Neural progenitor cell (in vitro differentiated cells): ENCODE results near the gene CHD5. TPM values are rescaled to one million over a fixed set of nuclear protein-coding genes. Genes with fewer than 3 reads are reported as not detected.

Source experiments
- DNase-seq: peaks from one replicate; pipeline ENCODE4 v3.0.0-alpha.2; 2016; ENCODE audit warnings: low spot score
- H2AFZ ChIP-seq: fragments of 200-600 bp; sonication (generic); replicated peaks from 2 replicates; pipeline ENCODE4 v1.6.1; 2016; ENCODE audit warnings: antibody characterized with exemption
- H3F3A ChIP-seq: fragments of 200-600 bp; sonication (generic); 2 replicates; pipeline ENCODE4 v1.6.1; 2016; ENCODE audit warnings: antibody characterized with exemption, low read depth
- H3K27ac ChIP-seq: fragments of 200-600 bp; sonication (generic); 2 replicates; pipeline ENCODE4 v1.5.1; 2016; ENCODE audit warnings: mild to moderate bottlenecking
- H3K27me3 ChIP-seq: fragments of 200-600 bp; sonication (generic); 2 replicates; pipeline ENCODE4 v1.6.1; 2016; ENCODE audit warnings: mild to moderate bottlenecking, moderate library complexity
- H3K36me3 ChIP-seq: fragments of 200-600 bp; sonication (generic); 2 replicates; pipeline ENCODE4 v1.5.1; 2016
- H3K4me1 ChIP-seq: fragments of 200-600 bp; sonication (generic); 2 replicates; pipeline ENCODE4 v1.6.1; 2016; ENCODE audit warnings: mixed run types
- H3K4me2 ChIP-seq: fragments of 200-600 bp; sonication (generic); 2 replicates; pipeline ENCODE4 v1.6.1; 2016
- H3K4me3 ChIP-seq: fragments of 200-600 bp; sonication (generic); 2 replicates; pipeline ENCODE4 v1.5.1; 2016
- H3K79me2 ChIP-seq: fragments of 200-600 bp; sonication (generic); 2 replicates; pipeline ENCODE4 v1.6.1; 2016; ENCODE audit warnings: low read depth
- H3K9ac ChIP-seq: fragments of 200-600 bp; sonication (generic); 2 replicates; pipeline ENCODE4 v1.6.1; 2016
- H3K9me3 ChIP-seq: fragments of 200-600 bp; sonication (generic); 2 replicates; pipeline ENCODE4 v1.5.1; 2016; ENCODE audit warnings: low read depth
- H4K20me1 ChIP-seq: fragments of 200-600 bp; sonication (generic); 2 replicates; pipeline ENCODE4 v1.6.1; 2016; ENCODE audit warnings: low read depth
- H3K27ac Mint-ChIP-seq: 3 replicates; pipeline ENCODE4 v1.8.0; 2021; ENCODE audit warnings: mixed read lengths
- H3K27me3 Mint-ChIP-seq: 2 replicates; pipeline ENCODE4 v1.8.0; 2022; ENCODE audit warnings: low read depth, mild to moderate bottlenecking, inconsistent platforms, moderate library complexity, mixed read lengths; ENCODE audit not compliant: insufficient read depth
- H3K36me3 Mint-ChIP-seq: 3 replicates; pipeline ENCODE4 v1.8.0; 2021; ENCODE audit warnings: mixed read lengths
- H3K4me1 Mint-ChIP-seq: 3 replicates; pipeline ENCODE4 v1.8.0; 2021; ENCODE audit warnings: mixed read lengths
- H3K4me3 Mint-ChIP-seq: 3 replicates; pipeline ENCODE4 v1.8.0; 2021; ENCODE audit warnings: mild to moderate bottlenecking, moderate library complexity, mixed read lengths
- H3K9me3 Mint-ChIP-seq: 3 replicates; pipeline ENCODE4 v1.8.0; 2020; ENCODE audit warnings: mixed read lengths
- EZH2 ChIP-seq: fragments of 200-600 bp; sonication (generic); IDR thresholded peaks from 2 replicates; pipeline ENCODE4 v1.6.1; 2017; ENCODE audit warnings: antibody characterized with exemption, mild to moderate bottlenecking, moderate library complexity
- EZH2phosphoT487 ChIP-seq: fragments of 200-600 bp; sonication (generic); IDR thresholded peaks from 2 replicates; pipeline ENCODE4 v1.6.1; 2017; ENCODE audit warnings: antibody characterized with exemption
- total RNA-seq: library from RNA; depleted of rRNA; stranded (reverse); fragments of >200 nt; gene quantifications from 2 replicates; pipeline ENCODE4 v1.2.3, GENCODE V29; 2015; ENCODE audit warnings: low replicate concordance
- TF ChIP-seq, protein P1 (sequence below): fragments of 200-600 bp; sonication (generic); IDR thresholded peaks from 2 replicates; pipeline ENCODE4 v1.5.1; 2017; ENCODE audit warnings: antibody characterized with exemption, mild to moderate bottlenecking

CHD5 gene
- total RNA-seq, 1 donor from 2014 or later: 0.17 TPM

DNA sequence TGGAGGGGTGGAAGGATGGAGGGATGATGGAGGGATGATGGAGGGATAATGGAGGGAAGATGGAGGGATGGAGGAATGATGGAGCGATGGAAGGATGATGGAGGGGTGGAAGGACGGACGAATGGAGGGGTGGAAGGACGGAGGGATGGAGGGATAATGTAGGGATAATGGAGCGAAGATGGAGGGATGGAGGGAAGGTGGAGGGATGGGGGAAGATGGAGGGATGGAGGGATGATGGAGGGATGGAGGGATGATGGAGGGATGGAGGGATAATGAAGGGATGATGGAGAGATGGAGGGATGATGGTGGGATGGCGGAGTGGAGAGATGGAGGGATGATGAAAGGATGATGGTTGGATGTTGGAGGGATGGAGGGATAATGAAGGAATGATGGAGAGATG is 73.1 kb downstream of the CHD5 start:
- H3K4me1 Mint-ChIP-seq: no peaks in the 10 kb centered on the region
- TF ChIP-seq EZH2phosphoT487: no peak
- TF ChIP-seq, protein P1, sequence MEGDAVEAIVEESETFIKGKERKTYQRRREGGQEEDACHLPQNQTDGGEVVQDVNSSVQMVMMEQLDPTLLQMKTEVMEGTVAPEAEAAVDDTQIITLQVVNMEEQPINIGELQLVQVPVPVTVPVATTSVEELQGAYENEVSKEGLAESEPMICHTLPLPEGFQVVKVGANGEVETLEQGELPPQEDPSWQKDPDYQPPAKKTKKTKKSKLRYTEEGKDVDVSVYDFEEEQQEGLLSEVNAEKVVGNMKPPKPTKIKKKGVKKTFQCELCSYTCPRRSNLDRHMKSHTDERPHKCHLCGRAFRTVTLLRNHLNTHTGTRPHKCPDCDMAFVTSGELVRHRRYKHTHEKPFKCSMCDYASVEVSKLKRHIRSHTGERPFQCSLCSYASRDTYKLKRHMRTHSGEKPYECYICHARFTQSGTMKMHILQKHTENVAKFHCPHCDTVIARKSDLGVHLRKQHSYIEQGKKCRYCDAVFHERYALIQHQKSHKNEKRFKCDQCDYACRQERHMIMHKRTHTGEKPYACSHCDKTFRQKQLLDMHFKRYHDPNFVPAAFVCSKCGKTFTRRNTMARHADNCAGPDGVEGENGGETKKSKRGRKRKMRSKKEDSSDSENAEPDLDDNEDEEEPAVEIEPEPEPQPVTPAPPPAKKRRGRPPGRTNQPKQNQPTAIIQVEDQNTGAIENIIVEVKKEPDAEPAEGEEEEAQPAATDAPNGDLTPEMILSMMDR: no peak
- no peaks in the 10 kb centered on the region for H3F3A ChIP-seq

DNA sequence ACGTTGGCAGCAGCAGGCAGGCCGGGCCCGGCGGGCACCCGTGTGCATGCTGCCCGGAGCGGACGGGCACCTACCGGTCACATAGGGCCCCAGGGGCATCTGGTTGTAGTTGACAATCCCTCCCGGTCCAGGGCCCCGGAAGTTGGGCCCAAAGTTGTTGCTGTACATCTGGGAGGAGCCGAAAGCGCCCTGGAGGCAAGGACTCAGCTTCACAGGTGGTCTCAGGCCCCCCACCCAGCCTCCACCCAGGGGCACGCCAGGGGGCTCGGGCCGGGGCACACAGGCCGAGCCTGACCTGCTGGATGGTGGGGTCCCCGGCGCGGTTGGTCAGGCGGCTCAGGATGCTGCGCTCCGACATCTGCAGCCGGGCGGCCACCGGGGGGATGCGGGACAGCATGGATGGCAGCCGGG is 73.8 kb downstream of the CHD5 start:
- Histone ChIP-seq H3K4me3 (no peak overlapping the region), H3F3A (no peaks in the 10 kb centered on the region), H4K20me1 (no peaks in the 10 kb centered on the region), H3K79me2 (no peaks in the 10 kb centered on the region), H3K9ac (no peak overlapping the region), H3K4me1 (peaks cover 12% of the 10 kb centered on the region), H3K27ac (no peak overlapping the region), H3K27me3 (peaks cover 10% of the 10 kb centered on the region), H3K4me2 (no peak overlapping the region), H3K9me3 (no peaks in the 10 kb centered on the region), H2AFZ (no peak overlapping the region), H3K36me3 (no peaks in the 10 kb centered on the region)
- no peak overlapping the region for H3K4me3 Mint-ChIP-seq
- peaks cover 14% of the 10 kb centered on the region for H3K27me3 Mint-ChIP-seq
- no peak for DNase-seq
- H3K27ac Mint-ChIP-seq: no peak overlapping the region
- H3K36me3 Mint-ChIP-seq: no peaks in the 10 kb centered on the region
- peaks cover 4% of the 10 kb centered on the region for H3K4me1 Mint-ChIP-seq
- TF ChIP-seq, protein P1: no peak
- TF ChIP-seq EZH2: no peak
- no peak for TF ChIP-seq EZH2phosphoT487
- H3K9me3 Mint-ChIP-seq: no peaks in the 10 kb centered on the region

More for the DNA sequence above, 73.1 kb downstream of the CHD5 start:
- Mint-ChIP-seq H3K4me3 (no peak overlapping the region), H3K9me3 (no peaks in the 10 kb centered on the region), H3K27ac (no peak overlapping the region), H3K36me3 (no peaks in the 10 kb centered on the region), H3K27me3 (peaks cover 14% of the 10 kb centered on the region)
- no peak overlapping the region for H3K4me3 ChIP-seq
- no peak overlapping the region for H3K9ac ChIP-seq
- H3K27ac ChIP-seq: no peak overlapping the region
- H3K27me3 ChIP-seq: peaks cover 10% of the 10 kb centered on the region
- peaks cover 6% of the 10 kb centered on the region for H3K4me1 ChIP-seq
- no peak for DNase-seq
- H3K4me2 ChIP-seq: no peak overlapping the region
- H2AFZ ChIP-seq: no peak overlapping the region
- H4K20me1 ChIP-seq: no peaks in the 10 kb centered on the region
- H3K9me3 ChIP-seq: no peaks in the 10 kb centered on the region
- no peaks in the 10 kb centered on the region for H3K79me2 ChIP-seq
- no peaks in the 10 kb centered on the region for H3K36me3 ChIP-seq

DNA sequence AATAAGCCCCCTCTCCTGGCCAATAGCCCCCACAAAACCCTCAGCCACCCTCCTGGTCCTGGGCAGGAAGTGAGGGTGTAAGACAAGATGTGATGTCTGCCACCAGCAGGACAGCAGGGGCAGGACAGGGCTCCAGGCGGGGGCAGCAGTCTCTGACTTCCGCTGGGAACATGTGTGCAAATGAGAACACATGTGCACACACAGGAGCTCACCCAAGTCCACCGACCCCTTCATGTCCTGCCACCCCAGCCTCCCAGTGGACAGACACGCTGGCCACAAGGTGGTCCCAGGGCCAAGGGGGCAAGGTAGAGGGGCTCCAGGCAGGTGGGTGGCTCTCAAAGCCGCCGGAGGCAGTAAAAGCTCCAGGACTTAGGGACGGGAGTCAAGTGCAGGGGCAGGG is 74.4 kb downstream of the CHD5 start:
- Histone ChIP-seq H3K9me3 (no peaks in the 10 kb centered on the region), H3F3A (peaks cover 3% of the 10 kb centered on the region), H4K20me1 (peaks cover 4% of the 10 kb centered on the region), H3K4me3 (no peak overlapping the region), H2AFZ (no peak overlapping the region), H3K4me1 (peaks cover 18% of the 10 kb centered on the region), H3K9ac (no peak overlapping the region), H3K27ac (no peak overlapping the region), H3K79me2 (no peaks in the 10 kb centered on the region), H3K27me3 (peaks cover 10% of the 10 kb centered on the region), H3K4me2 (no peak overlapping the region), H3K36me3 (no peaks in the 10 kb centered on the region)
- H3K9me3 Mint-ChIP-seq: no peaks in the 10 kb centered on the region
- TF ChIP-seq EZH2: no peak
- TF ChIP-seq, protein P1: no peak
- TF ChIP-seq EZH2phosphoT487: no peak
- no peak for DNase-seq
- H3K4me3 Mint-ChIP-seq: no peak overlapping the region
- H3K4me1 Mint-ChIP-seq: peaks cover 9% of the 10 kb centered on the region
- no peak overlapping the region for H3K27ac Mint-ChIP-seq
- H3K27me3 Mint-ChIP-seq: peaks cover 9% of the 10 kb centered on the region
- no peaks in the 10 kb centered on the region for H3K36me3 Mint-ChIP-seq
